NCI-H345 treated with DMSO at 0.1 percent for 48 hours (cell line): Measurements from ENCODE around the gene THSD7A.

Source experiments
- DNase-seq: peaks from one replicate; lab custom pipeline; 2025; ENCODE audit not compliant: unreplicated experiment; lab: John Stamatoyannopoulos, UW

The THSD7A gene

GRCh38 chr7:11754123-11754522, 77.9 kb downstream of the THSD7A start:
- no peak for DNase-seq

- no peak for DNase-seq
Observed at GRCh38 chr7:11753433-11753832, 78.6 kb downstream of the THSD7A start.

GRCh38 chr7:11751807-11752389, 80.1 kb downstream of the THSD7A start:
- DNase-seq = no peak

- no peak for DNase-seq
Observed at GRCh38 chr7:11751315-11751714, 80.7 kb downstream of the THSD7A start.

- DNase-seq = no peak
Observed at GRCh38 chr7:11750191-11750590, 81.8 kb downstream of the THSD7A start.

- DNase-seq = no peak
Observed at GRCh38 chr7:11749629-11750028, 82.4 kb downstream of the THSD7A start.

GRCh38 chr7:11748884-11749283, 83.1 kb downstream of the THSD7A start:
- DNase-seq = no peak

GRCh38 chr7:11747715-11748485, 84.1 kb downstream of the THSD7A start:
- no peak for DNase-seq

- DNase-seq = no peak
Observed at GRCh38 chr7:11746591-11746990, 85.4 kb downstream of the THSD7A start.

- no peak for DNase-seq
Observed at GRCh38 chr7:11743548-11743947, 88.5 kb downstream of the THSD7A start.

GRCh38 chr7:11743016-11743415, 89.0 kb downstream of the THSD7A start:
- DNase-seq = no peak

- no peak for DNase-seq
Observed at GRCh38 chr7:11742496-11742895, 89.5 kb downstream of the THSD7A start.

GRCh38 chr7:11737723-11738122, 94.3 kb downstream of the THSD7A start:
- DNase-seq = no peak

GRCh38 chr7:11732207-11732606, 99.8 kb downstream of the THSD7A start:
- no peak for DNase-seq

- DNase-seq = no peak
Observed at GRCh38 chr7:11730725-11731124, 101.3 kb downstream of the THSD7A start.

- DNase-seq = no peak
Observed at GRCh38 chr7:11727864-11728263, 104.1 kb downstream of the THSD7A start.

- no peak for DNase-seq
Observed at GRCh38 chr7:11726794-11727155, 105.2 kb downstream of the THSD7A start.

GRCh38 chr7:11726001-11726793, 105.8 kb downstream of the THSD7A start:
- no peak for DNase-seq

GRCh38 chr7:11716185-11716584, 115.8 kb downstream of the THSD7A start:
- no peak for DNase-seq

- DNase-seq = no peak
Observed at GRCh38 chr7:11714676-11715075, 117.3 kb downstream of the THSD7A start.

GRCh38 chr7:11714205-11714604, 117.8 kb downstream of the THSD7A start:
- no peak for DNase-seq

- no peak for DNase-seq
Observed at GRCh38 chr7:11713352-11713751, 118.6 kb downstream of the THSD7A start.
